ENCODE measurements around the gene LRRIQ1.

LRRIQ1 gene

DNA sequence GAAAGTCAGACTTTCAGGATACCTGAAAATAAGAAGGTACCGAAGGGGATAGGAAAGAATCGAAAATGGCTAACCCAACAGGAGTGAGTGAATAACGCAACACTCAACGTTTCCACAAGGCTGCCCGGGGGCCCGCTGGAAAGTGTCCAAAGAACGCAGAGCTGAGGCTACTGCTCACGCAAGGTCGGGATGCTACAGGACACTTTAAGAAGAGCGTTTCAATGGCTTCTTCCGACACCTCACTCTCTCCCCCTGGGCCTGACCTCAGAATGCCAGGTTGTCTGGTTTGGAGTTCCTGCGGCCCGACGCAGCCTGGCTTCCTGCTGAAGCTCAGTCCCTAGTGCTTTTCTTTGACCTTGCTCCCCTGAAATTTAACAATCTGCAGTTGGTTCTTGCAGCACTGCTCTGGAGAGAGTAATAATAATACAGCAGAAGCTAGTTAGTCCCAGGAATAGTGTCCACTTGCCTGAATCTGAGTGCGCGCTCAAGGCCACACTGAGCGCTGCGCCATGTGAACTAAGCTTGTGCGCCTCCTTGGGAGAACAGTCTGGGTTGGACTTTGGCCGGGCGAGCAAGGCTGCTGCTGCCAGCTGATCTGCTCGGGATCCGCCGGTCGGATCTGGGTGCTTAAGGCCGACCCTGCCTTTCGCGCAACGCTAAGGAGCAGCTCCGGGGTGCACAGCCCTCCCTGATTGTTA, 241.9 kb downstream of the LRRIQ1 start:
- TF ChIP-seq CTCF (IDR thresholded peaks at IDR 0.05; ENCODE audit: low read depth, low read length, missing control alignments), result no peak
- no peak for DNase-seq (ENCODE audit: low read depth)
- no peak overlapping the region for H3K4me3 ChIP-seq (ENCODE audit: low read depth, low read length)

DNA sequence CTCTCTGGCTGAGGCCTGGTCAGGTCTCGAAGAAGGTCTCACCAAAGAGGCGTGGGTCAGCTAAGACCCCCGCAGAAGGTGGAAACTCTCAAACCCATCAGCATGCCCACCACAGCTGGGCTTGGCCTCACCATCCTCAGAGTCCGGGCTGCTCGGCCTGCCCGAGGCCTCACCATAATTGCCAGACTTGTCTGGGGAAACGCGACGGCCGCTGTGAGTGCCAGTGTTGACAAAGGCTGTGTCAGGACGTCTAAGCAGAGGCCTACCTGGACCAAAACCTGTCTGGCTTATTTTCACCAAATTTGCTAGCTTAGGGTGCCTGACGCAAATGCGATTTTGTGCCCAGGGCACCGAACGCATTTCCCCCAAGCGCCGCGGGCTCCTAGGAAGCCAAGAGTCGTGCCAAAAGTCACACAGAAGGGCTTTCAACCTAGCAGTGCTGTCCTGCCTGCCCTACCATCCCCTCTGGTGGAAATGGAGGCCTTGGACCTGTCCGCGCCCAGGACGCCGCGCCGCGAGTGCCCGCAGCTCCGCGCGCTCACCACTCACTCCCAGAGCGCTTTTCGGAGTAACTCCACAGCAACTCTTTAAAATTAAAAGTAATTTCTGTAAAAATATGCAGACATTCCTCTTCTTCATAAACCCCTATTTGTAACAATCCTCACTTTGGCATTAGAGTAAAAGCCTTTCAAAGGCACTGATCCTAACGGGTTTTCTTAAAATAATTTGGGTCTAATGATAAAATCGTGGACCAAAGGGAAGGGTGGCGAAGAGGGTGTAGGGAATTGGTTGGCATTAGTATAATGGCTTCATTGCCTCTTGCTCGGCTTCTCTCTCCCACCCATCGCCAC, 242.7 kb downstream of the LRRIQ1 start:
- no peak for TF ChIP-seq CTCF (IDR thresholded peaks at IDR 0.05; ENCODE audit: low read depth, low read length, missing control alignments)
- DNase-seq (ENCODE audit: low read depth), result no peak
- no peak overlapping the region for H3K4me3 ChIP-seq (ENCODE audit: low read depth, low read length)

GRCh38 chr12:85279449-85280164, 243.5 kb downstream of the LRRIQ1 start:
- no peak for DNase-seq (ENCODE audit: low read depth)
- H3K4me3 ChIP-seq (ENCODE audit: low read depth, low read length), result no peak overlapping the region
- no peak for TF ChIP-seq CTCF (IDR thresholded peaks at IDR 0.05; ENCODE audit: low read depth, low read length, missing control alignments)

GRCh38 chr12:85280165-85280983, 244.2 kb downstream of the LRRIQ1 start, which contains the start of gene ALX1:
ALX1 (plus strand) TSS chr12:85280220; CDS start chr12:85280262, 42 bp downstream.
- no peak for TF ChIP-seq CTCF (IDR thresholded peaks at IDR 0.05; ENCODE audit: low read depth, low read length, missing control alignments)
- no peak for DNase-seq (ENCODE audit: low read depth)

DNA sequence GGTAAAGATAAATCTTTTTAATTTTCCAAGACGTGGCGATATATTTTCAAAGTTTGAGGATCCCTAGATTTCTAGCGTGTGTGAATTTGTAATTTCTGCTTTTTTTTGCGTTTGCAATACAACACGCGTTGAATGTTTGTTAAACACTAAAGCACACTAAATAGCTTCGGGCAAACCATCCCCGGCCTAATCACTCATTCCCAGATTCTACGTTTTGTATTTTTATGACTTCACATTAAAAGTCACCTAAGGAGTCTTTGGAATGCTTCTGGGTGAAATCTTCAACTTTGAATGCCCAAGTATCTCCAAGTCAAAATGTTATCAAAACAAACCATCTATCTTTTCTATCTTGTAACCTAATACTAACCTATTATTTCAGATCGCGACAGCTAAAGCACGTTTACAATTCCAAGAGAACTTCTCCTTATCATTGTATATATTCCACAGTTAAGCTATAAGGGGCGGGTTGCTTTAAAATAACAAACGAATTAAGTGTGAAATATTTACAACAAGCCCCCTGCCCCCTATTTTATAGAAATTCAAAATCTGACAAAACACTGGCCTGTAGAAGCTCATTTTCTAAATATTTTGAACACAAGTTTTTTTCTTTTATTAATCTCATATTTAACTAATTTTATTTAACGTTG, 245.0 kb downstream of the LRRIQ1 start:
- no peak for TF ChIP-seq CTCF (IDR thresholded peaks at IDR 0.05; ENCODE audit: low read depth, low read length, missing control alignments)
- DNase-seq (ENCODE audit: low read depth), result no peak
- no peak overlapping the region for H3K4me3 ChIP-seq (ENCODE audit: low read depth, low read length)

More at GRCh38 chr12:85280165-85280983, 244.2 kb downstream of the LRRIQ1 start, which contains the start of gene ALX1:
- H3K4me3 ChIP-seq (ENCODE audit: low read depth, low read length), result no peak within 1 kb of the TSS
